Chondrocyte (in vitro differentiated cells): ENCODE results near the gene CCNL2. TPM values are rescaled to one million over a fixed set of nuclear protein-coding genes. Genes with fewer than 3 reads are reported as not detected.
"Not testable (repeated sequence)": the region's sequence is repeated elsewhere in the genome, so short reads cannot be mapped to it uniquely, and the experiment has no call there.

Experiments used
- DNase-seq: peaks from one replicate; pipeline ENCODE4 v3.0.0; 2021; ENCODE audit warnings: mixed read lengths, low spot score
- H3K27ac Mint-ChIP-seq: one replicate; pipeline ENCODE4 v1.8.0; 2021; ENCODE audit warnings: mild to moderate bottlenecking, moderate library complexity, mixed read lengths; ENCODE audit not compliant: unreplicated experiment
- H3K27me3 Mint-ChIP-seq: 2 replicates; pipeline ENCODE4 v1.8.0; 2021; ENCODE audit warnings: low read depth, mixed read lengths
- H3K36me3 Mint-ChIP-seq: 2 replicates; pipeline ENCODE4 v1.8.0; 2021; ENCODE audit warnings: low read depth, mixed read lengths
- H3K4me1 Mint-ChIP-seq: 2 replicates; pipeline ENCODE4 v1.8.0; 2021; ENCODE audit warnings: low read depth, mild to moderate bottlenecking, mixed read lengths
- H3K4me3 Mint-ChIP-seq: one replicate; pipeline ENCODE4 v1.8.0; 2021; ENCODE audit warnings: mild to moderate bottlenecking, moderate library complexity, mixed read lengths; ENCODE audit not compliant: unreplicated experiment
- H3K9me3 Mint-ChIP-seq: 2 replicates; pipeline ENCODE4 v1.8.0; 2021; ENCODE audit warnings: low read depth, mixed read lengths
- total RNA-seq: library from RNA; stranded (reverse); gene quantifications from 3 replicates; pipeline ENCODE4 v1.2.1, GENCODE V29; 2021
- TF ChIP-seq, protein P1 (sequence below): fragments of 200-600 bp; sonication (generic); IDR thresholded peaks from 2 replicates; pipeline ENCODE4 v1.5.0; 2021; ENCODE audit warnings: antibody characterized with exemption, mild to moderate bottlenecking, moderate library complexity

The CCNL2 gene
- total RNA-seq, 1 donor from 2014 or later = 161 TPM

DNA sequence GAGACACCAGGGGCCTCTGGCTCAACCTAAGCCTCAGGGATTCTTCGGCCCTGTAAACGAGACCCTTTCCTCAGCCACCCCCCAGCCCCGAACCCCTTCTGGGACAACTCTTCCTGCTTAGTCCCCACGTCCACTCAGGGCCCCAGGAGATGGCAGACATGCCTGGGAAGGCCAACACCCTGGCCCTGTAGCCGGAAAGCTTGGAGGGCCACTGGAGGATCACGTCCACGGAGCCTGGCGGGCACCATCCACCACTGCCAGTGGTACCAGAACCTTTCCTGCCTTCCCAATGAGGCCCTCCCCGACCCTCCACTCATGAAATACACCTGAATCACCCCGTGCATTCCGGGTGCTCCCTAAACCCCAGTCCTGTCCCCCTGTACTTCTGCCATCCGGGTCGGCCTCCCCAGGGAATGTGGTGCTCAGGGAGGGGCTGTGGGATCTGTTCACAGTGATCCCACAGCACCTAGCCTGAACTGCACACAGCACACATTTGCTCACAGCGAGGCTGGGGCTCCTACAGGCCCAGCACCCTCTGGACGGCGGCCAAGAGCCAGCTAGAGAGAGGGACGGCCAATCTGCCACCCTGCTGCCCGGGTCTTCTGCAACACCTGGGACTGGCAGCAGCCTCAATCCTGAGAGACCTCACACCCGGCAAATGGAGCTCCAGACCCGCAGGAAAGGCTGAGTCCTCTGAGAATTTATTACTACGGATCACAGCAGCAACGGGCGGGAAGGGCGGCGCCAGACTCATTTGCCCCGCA is 25.9 kb downstream of the CCNL2 start:
- Mint-ChIP-seq H3K9me3 (no peaks in the 10 kb centered on the region), H3K27me3 (no peaks in the 10 kb centered on the region), H3K4me1 (peaks cover 26% of the 10 kb centered on the region), H3K27ac (no peak overlapping the region), H3K36me3 (peaks cover 2% of the 10 kb centered on the region), H3K4me3 (peak overlapping the region; percentile 51)
- DNase-seq = no peak
- TF ChIP-seq, protein P1, sequence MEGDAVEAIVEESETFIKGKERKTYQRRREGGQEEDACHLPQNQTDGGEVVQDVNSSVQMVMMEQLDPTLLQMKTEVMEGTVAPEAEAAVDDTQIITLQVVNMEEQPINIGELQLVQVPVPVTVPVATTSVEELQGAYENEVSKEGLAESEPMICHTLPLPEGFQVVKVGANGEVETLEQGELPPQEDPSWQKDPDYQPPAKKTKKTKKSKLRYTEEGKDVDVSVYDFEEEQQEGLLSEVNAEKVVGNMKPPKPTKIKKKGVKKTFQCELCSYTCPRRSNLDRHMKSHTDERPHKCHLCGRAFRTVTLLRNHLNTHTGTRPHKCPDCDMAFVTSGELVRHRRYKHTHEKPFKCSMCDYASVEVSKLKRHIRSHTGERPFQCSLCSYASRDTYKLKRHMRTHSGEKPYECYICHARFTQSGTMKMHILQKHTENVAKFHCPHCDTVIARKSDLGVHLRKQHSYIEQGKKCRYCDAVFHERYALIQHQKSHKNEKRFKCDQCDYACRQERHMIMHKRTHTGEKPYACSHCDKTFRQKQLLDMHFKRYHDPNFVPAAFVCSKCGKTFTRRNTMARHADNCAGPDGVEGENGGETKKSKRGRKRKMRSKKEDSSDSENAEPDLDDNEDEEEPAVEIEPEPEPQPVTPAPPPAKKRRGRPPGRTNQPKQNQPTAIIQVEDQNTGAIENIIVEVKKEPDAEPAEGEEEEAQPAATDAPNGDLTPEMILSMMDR = no peak

DNA sequence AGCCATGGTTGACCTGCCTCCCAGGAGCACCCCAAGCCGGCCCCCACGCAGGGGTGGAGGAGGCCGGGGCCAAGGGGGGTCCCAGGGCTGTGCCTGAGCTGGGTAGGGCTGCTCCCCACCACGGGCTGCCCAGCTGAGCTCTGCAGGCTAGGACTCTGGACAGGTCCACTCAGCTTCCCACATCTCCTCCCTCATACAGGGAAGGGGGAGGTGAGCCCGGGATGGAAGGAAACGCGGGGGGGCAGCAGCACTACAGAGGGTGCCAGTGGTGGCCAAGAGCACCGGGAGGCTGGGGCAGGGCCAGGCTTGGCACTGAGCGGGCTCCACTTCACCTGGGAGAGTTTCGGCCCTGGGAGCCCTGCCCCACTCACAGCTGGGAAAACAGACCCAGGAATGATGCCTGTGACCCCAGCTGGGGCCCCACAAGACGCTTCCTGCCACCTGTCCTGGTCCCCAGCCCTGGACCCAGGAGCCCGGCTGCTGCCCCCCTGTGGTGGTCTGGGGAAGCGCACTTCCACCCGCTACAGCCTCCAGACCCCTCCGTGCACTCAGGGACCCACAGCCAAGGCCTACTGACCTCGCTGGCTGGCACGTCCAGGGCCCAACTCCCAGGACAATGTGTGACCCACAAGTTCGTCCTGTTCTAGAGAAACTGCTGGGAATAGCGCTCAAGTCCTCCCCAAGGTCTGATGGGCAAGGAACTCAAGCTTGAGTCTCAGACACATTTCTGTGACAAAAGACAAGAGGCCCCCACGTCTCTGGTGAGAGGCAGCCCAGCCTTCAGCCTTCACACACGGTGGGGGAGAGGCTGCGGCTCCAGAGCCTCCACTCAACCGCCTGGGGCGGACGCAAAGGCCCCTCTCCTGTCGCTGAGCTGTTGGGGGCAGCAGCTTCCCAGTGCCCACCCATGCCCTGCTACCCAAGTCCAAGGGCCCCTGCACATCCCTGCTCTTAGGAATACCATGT is 27.1 kb downstream of the CCNL2 start:
- no peak overlapping the region for H3K27ac Mint-ChIP-seq
- no peak for DNase-seq
- no peaks in the 10 kb centered on the region for H3K27me3 Mint-ChIP-seq
- peaks cover 2% of the 10 kb centered on the region for H3K36me3 Mint-ChIP-seq
- no peak overlapping the region for H3K4me3 Mint-ChIP-seq
- no peaks in the 10 kb centered on the region for H3K9me3 Mint-ChIP-seq
- peaks cover 26% of the 10 kb centered on the region for H3K4me1 Mint-ChIP-seq
- TF ChIP-seq, protein P1 = peak; percentile 94

DNA sequence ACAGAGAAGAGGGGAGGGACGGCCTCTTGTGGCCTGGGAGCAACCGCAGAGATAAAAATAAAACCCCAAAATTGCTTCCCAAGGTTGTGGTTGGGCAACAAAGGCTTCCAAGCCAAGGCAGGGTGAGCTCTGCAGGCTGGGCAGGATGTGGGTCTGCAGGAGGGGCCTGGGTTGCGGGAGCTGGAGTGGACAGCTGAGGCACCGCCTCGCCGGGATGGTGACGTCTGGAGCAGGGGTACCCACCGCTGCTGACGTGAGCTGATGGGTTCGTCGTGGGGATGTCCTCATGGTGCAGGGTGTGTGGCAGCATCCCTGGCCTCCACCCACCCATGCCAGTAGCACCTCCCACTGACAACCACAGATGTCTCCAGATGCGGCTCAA is 27.8 kb downstream of the CCNL2 start:
- Mint-ChIP-seq H3K4me3 (no peak overlapping the region), H3K27ac (no peak overlapping the region), H3K36me3 (peaks cover 2% of the 10 kb centered on the region), H3K27me3 (no peaks in the 10 kb centered on the region), H3K4me1 (peaks cover 24% of the 10 kb centered on the region), H3K9me3 (no peaks in the 10 kb centered on the region)
- TF ChIP-seq, protein P1 = no peak
- DNase-seq = no peak

DNA sequence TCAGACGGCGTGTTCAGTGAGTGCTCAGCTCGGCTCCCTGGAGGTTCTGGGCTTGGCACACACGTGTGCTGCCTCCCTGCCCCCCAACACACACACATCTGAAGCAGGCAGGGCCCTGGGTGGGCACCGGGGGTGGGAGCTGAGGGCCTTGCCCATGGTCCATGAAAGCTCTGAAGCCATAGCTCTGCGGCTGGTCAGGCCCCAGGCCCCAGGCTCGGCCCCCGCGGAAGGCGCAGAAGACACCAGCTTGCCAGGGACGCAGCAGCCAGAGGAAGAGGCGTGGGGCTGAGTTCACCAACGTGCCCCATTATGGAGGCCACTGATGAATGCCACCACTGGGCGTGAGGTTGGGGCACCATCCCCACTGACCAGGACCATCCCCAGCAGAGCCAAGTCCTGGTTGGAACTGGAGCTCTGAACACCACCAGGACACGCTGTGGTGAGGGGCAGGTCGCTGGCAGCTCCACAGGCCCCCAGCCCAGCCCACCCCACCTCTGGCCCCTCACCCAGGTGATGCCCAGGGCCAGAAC is 28.3 kb downstream of the CCNL2 start:
- H3K4me1 Mint-ChIP-seq = peaks cover 21% of the 10 kb centered on the region
- H3K4me3 Mint-ChIP-seq = no peak overlapping the region
- DNase-seq = no peak
- no peaks in the 10 kb centered on the region for H3K27me3 Mint-ChIP-seq
- H3K36me3 Mint-ChIP-seq = peaks cover 2% of the 10 kb centered on the region
- H3K9me3 Mint-ChIP-seq = no peaks in the 10 kb centered on the region
- TF ChIP-seq, protein P1 = no peak
- H3K27ac Mint-ChIP-seq = no peak overlapping the region

DNA sequence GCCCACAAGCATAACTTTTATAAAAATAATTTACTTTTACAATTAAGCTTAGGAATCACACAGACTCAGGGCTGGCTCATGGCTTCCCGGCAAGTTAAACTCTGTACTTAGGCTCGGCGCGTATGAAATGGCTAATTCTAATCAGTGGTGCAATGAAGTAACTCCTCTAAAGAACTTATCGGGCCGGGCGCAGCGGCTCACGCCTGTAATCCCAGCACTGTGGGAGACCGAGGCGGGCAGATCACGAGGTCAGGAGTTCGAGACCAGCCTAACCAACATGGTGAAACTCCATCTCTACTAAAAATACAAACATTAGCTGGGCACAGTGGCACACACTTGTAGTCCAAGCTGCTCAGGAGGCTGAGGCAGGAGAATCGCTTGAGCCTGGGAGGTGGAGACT is 29.0 kb downstream of the CCNL2 start:
- not testable (repeated sequence) for H3K27me3 Mint-ChIP-seq, H3K36me3 Mint-ChIP-seq, H3K9me3 Mint-ChIP-seq, DNase-seq, H3K27ac Mint-ChIP-seq, H3K4me3 Mint-ChIP-seq
- H3K4me1 Mint-ChIP-seq = peaks cover 17% of the 10 kb centered on the region
